Liver (tissue), 3 donors: Measurements from ENCODE around the gene CALCA.

Experiments used
- EGR1 ChIP-seq, 2 donors: IDR thresholded peaks; 2 replicates each; pipeline ENCODE4 v1.6.1; 2016 to 2018; ENCODE audit warnings: antibody characterized with exemption in 2 of 2, low read depth in 2 of 2
- GABPA ChIP-seq, 2 donors: IDR thresholded peaks in 1 of 2; conservative IDR thresholded peaks in 1 of 2; 2 replicates each; pipeline ENCODE4 v1.6.1; 2016; ENCODE audit warnings: antibody characterized with exemption in 2 of 2, mild to moderate bottlenecking in 1 of 2, moderate library complexity in 1 of 2
- HNF4A ChIP-seq, 2 donors: conservative IDR thresholded peaks; 2 replicates each; pipeline ENCODE4 v1.6.1; 2016; ENCODE audit warnings: antibody characterized with exemption in 2 of 2, mild to moderate bottlenecking in 2 of 2
- RAD21 ChIP-seq, 2 donors: IDR thresholded peaks; 2 replicates each; pipeline ENCODE4 v1.6.1; 2016; ENCODE audit warnings: antibody characterized with exemption in 2 of 2, mild to moderate bottlenecking in 2 of 2
- SP1 ChIP-seq: IDR thresholded peaks from 2 replicates; pipeline ENCODE4 v1.6.1; 2018; ENCODE audit warnings: antibody characterized with exemption, mild to moderate bottlenecking
- TAF1 ChIP-seq: conservative IDR thresholded peaks from 2 replicates; pipeline ENCODE4 v1.6.1; 2016; ENCODE audit warnings: antibody characterized with exemption, mild to moderate bottlenecking
- YY1 ChIP-seq: IDR thresholded peaks from 2 replicates; pipeline ENCODE4 v1.6.1; 2016; ENCODE audit warnings: antibody characterized with exemption, mild to moderate bottlenecking
- TF ChIP-seq, protein P1 (sequence below): fragments of 150-350 bp; IDR thresholded peaks from 2 replicates; pipeline ENCODE4 v1.5.1; 2017; ENCODE audit warnings: improper control_type of control experiment, low read depth, low read length; ENCODE audit not compliant: missing input control
- TF ChIP-seq, protein P2 (sequence below): IDR thresholded peaks from 2 replicates; pipeline ENCODE4 v1.6.1; 2016; ENCODE audit warnings: antibody characterized with exemption, mild to moderate bottlenecking
- donor health status: healthy.
- donor health status: healthy.

DNA sequence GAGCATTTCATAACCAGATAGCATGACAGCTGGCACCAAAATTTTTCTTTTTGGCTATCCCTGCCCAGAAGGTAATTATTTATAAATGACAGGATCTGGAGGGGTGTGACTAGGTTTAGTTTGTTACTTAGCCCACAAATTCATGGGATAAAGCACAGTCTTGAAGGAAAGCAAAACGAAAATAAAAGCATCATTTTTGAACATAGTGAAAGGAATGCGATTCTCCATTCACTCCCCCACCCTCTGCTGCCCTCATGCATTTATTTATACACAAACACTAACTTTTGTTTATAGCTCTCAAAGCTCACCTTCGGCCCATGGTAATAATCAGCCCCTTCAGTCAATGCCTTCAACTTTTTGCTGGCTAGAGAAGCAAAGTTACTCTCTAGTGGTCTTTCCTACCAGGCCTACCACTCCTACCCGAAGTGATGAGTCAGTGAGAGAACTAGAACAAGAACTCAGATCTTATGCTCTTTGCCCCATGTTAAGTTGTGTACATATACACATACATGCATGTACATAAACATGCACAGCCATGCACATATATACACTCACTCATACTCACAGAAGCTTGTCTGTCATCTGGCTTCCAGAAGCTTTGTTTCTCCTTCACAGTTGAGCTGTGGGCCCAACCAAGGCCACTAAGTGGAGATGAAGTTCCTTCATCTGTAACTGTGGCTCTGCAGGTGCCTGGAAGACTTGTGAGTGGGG, 22.6 kb downstream of the CALCA start:
- TF ChIP-seq, protein P1, sequence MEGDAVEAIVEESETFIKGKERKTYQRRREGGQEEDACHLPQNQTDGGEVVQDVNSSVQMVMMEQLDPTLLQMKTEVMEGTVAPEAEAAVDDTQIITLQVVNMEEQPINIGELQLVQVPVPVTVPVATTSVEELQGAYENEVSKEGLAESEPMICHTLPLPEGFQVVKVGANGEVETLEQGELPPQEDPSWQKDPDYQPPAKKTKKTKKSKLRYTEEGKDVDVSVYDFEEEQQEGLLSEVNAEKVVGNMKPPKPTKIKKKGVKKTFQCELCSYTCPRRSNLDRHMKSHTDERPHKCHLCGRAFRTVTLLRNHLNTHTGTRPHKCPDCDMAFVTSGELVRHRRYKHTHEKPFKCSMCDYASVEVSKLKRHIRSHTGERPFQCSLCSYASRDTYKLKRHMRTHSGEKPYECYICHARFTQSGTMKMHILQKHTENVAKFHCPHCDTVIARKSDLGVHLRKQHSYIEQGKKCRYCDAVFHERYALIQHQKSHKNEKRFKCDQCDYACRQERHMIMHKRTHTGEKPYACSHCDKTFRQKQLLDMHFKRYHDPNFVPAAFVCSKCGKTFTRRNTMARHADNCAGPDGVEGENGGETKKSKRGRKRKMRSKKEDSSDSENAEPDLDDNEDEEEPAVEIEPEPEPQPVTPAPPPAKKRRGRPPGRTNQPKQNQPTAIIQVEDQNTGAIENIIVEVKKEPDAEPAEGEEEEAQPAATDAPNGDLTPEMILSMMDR, result no peak
- TF ChIP-seq GABPA (IDR thresholded peaks at IDR 0.05 in 1 of 2, conservative IDR thresholded peaks at IDR 0.05 in 1 of 2) (no peak), RAD21 (IDR thresholded peaks at IDR 0.05) (no peak), HNF4A (conservative IDR thresholded peaks at IDR 0.05) (no peak), EGR1 (IDR thresholded peaks at IDR 0.05; ENCODE audit: low read depth in 2 of 2) (no peak), YY1 (no peak), TAF1 (no peak), SP1 (no peak)
- TF ChIP-seq, protein P2, sequence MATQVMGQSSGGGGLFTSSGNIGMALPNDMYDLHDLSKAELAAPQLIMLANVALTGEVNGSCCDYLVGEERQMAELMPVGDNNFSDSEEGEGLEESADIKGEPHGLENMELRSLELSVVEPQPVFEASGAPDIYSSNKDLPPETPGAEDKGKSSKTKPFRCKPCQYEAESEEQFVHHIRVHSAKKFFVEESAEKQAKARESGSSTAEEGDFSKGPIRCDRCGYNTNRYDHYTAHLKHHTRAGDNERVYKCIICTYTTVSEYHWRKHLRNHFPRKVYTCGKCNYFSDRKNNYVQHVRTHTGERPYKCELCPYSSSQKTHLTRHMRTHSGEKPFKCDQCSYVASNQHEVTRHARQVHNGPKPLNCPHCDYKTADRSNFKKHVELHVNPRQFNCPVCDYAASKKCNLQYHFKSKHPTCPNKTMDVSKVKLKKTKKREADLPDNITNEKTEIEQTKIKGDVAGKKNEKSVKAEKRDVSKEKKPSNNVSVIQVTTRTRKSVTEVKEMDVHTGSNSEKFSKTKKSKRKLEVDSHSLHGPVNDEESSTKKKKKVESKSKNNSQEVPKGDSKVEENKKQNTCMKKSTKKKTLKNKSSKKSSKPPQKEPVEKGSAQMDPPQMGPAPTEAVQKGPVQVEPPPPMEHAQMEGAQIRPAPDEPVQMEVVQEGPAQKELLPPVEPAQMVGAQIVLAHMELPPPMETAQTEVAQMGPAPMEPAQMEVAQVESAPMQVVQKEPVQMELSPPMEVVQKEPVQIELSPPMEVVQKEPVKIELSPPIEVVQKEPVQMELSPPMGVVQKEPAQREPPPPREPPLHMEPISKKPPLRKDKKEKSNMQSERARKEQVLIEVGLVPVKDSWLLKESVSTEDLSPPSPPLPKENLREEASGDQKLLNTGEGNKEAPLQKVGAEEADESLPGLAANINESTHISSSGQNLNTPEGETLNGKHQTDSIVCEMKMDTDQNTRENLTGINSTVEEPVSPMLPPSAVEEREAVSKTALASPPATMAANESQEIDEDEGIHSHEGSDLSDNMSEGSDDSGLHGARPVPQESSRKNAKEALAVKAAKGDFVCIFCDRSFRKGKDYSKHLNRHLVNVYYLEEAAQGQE, result no peak
